ENCODE results near the gene GMDS.

Gene GMDS

GRCh38 chr6:2184700-2185455 is 60.5 kb downstream of the GMDS start:
- no peak overlapping the region for H3K4me3 ChIP-seq (replicated peaks in 1 of 2; ENCODE audit: low read depth in 2 of 2, low read length in 2 of 2)
- TF ChIP-seq CTCF (IDR thresholded peaks at IDR 0.05; ENCODE audit: low read depth, low read length) = no peak
- DNase-seq (ENCODE audit: low read depth in 2 of 2) = peak; percentile 14 to 62

- no peak for DNase-seq (ENCODE audit: low read depth in 2 of 2)
- no peak overlapping the region for H3K4me3 ChIP-seq (replicated peaks in 1 of 2; ENCODE audit: low read depth in 2 of 2, low read length in 2 of 2)
- no peak for TF ChIP-seq CTCF (IDR thresholded peaks at IDR 0.05; ENCODE audit: low read depth, low read length)
These were observed 61.7 kb downstream of the GMDS start for GRCh38 chr6:2183752-2184151.

GRCh38 chr6:2183246-2183645 is 62.2 kb downstream of the GMDS start:
- TF ChIP-seq CTCF (IDR thresholded peaks at IDR 0.05; ENCODE audit: low read depth, low read length) = no peak
- no peak overlapping the region for H3K4me3 ChIP-seq (replicated peaks in 1 of 2; ENCODE audit: low read depth in 2 of 2, low read length in 2 of 2)
- no peak for DNase-seq (ENCODE audit: low read depth in 2 of 2)

GRCh38 chr6:2182251-2182650 is 63.2 kb downstream of the GMDS start:
- no peak overlapping the region for H3K4me3 ChIP-seq (replicated peaks in 1 of 2; ENCODE audit: low read depth in 2 of 2, low read length in 2 of 2)
- DNase-seq (ENCODE audit: low read depth in 2 of 2) = no peak
- no peak for TF ChIP-seq CTCF (IDR thresholded peaks at IDR 0.05; ENCODE audit: low read depth, low read length)

GRCh38 chr6:2181567-2181966 is 63.8 kb downstream of the GMDS start:
- TF ChIP-seq CTCF (IDR thresholded peaks at IDR 0.05; ENCODE audit: low read depth, low read length) = no peak
- no peak for DNase-seq (ENCODE audit: low read depth in 2 of 2)
- H3K4me3 ChIP-seq (replicated peaks in 1 of 2; ENCODE audit: low read depth in 2 of 2, low read length in 2 of 2) = no peak overlapping the region

- DNase-seq (ENCODE audit: low read depth in 2 of 2) = peak; percentile 60 to 70
These were observed 65.5 kb downstream of the GMDS start for GRCh38 chr6:2179950-2180349.

More at GRCh38 chr6:2179950-2180349, 65.5 kb downstream of the GMDS start:
- no peak for TF ChIP-seq CTCF (IDR thresholded peaks at IDR 0.05; ENCODE audit: low read depth, low read length)
- H3K4me3 ChIP-seq (replicated peaks in 1 of 2; ENCODE audit: low read depth in 2 of 2, low read length in 2 of 2) = no peak overlapping the region
